HUES64 (cell line): Measurements from ENCODE around the gene TTBK1. TPM values are rescaled to one million over a fixed set of nuclear protein-coding genes. Genes with fewer than 3 reads are reported as not detected.

Source experiments
- H3K27ac ChIP-seq: 2 replicates; pipeline ENCODE4 v1.7.0; 2013; ENCODE audit warnings: low read depth, low read length, inconsistent platforms
- H3K27me3 ChIP-seq: 2 replicates; pipeline ENCODE4 v1.6.1; 2013; ENCODE audit warnings: mild to moderate bottlenecking, low read length; ENCODE audit not compliant: insufficient read depth
- H3K36me3 ChIP-seq: 2 replicates; pipeline ENCODE4 v1.6.1; 2013; ENCODE audit warnings: mild to moderate bottlenecking, low read length; ENCODE audit not compliant: insufficient read depth
- H3K4me1 ChIP-seq: 2 replicates; pipeline ENCODE4 v1.6.1; 2013; ENCODE audit warnings: mild to moderate bottlenecking, low read length, moderate library complexity; ENCODE audit not compliant: insufficient read depth
- H3K4me3 ChIP-seq: 2 replicates; pipeline ENCODE4 v1.5.1; 2013; ENCODE audit warnings: mild to moderate bottlenecking, low read length, moderate library complexity
- H3K9ac ChIP-seq: 2 replicates; pipeline ENCODE4 v1.6.1; 2013; ENCODE audit warnings: mild to moderate bottlenecking, low read depth, low read length
- H3K9me3 ChIP-seq: 2 replicates; pipeline ENCODE4 v1.6.1; 2013; ENCODE audit warnings: low read depth, low read length; ENCODE audit not compliant: insufficient read depth
- WGBS: fragments of 150-250, 120-280 bp; methylation state at CpG from one replicate; pipeline ENCODE4 v1.1.7; 2013; ENCODE audit warnings: missing lambda C conversion rate; 5-methylcytosine and 5-hydroxymethylcytosine counted together
- polyA plus RNA-seq, 2 experiments: library from polyadenylated mRNA; stranded (reverse); fragments of 50-300 nt; gene quantifications; one replicate each; pipeline ENCODE4 v1.2.3, GENCODE V29; 2013

The TTBK1 gene
- 0.85 TPM for polyA plus RNA-seq (2013, experiment 1 of 2)
- 0.63 TPM for polyA plus RNA-seq (2013, experiment 2 of 2)

DNA sequence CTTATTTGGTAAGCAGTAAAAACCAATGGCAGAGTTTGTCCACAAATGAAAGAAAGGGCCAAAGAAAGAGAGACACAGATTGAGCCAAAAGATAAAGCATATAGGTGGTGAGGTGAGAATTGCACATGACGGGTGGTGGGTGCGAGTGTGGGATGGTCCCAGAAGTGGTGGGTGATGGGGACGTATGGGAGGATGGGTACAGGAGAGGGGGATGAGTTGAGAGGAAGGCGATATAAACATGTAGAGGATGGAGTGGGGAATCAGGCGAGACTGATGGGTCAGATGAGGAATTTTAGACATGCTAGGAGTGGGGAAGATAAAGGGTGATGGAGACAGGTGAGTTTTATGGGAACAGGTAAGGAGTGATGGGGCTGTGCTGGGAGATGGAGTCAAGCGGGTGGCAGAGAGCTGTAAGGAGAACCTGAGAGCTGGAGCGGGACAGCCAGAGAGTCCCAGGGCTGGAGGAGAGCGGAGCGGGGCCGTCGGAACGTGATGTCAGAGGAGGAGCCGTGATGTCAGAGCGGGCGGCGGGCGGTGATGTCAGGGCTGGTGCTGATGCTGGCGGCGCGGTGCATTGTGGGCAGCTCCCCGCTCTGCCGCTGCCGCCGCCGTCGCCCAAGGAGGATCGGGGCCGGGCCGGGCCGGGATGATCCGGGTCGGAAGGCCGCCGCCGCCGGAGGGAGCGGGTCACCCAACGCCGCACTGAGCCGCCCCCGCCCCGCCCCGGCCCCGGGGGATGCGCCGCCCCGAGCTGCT lies at the start of gene TTBK1:
TTBK1 (plus strand) TSS at position 574 of the 756 bp plus-strand sequence. CDS start 3,180 bp downstream, outside the sequence.
- Histone ChIP-seq H3K27me3 (peaks cover 82% of the 10 kb centered on the region), H3K4me3 (peak within 1 kb of the TSS; percentile 34)
- WGBS, result 10% methylated on average over 47 of the region's 47 CpGs

DNA sequence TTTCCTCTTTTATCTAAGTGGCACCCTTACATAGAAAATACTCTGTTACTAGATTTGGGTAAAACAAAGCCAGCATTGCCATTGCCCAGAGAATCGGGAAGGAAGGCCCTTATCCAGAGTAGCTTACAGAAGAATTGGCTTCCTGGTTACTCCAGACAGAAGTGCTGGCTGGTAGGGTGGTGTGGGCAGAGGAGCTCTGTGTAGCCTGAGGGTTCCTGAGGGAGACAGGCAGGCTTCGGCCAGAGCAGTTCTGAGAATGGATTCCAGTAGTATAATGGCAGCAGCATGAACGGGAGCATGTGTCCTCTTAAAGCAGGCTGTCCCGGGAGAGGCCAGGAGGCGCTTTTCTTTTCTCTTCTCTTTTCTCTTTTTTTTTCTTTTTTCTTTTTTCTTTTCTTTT lies 49.4 kb upstream of the TTBK1 start:
- no peaks in the 10 kb centered on the region for H3K27me3 ChIP-seq
- no peak overlapping the region for H3K4me3 ChIP-seq
- WGBS, result 96% methylated on average over 5 of the region's 5 CpGs

More for the DNA sequence above, at the start of gene TTBK1:
- Histone ChIP-seq H3K4me1 (peaks cover 5% of the 10 kb centered on the region; the same call in 1 of the 2 replicates), H3K27ac (no peak within 1 kb of the TSS), H3K36me3 (no peaks in the 10 kb centered on the region), H3K9me3 (no peaks in the 10 kb centered on the region), H3K9ac (no peak within 1 kb of the TSS)

DNA sequence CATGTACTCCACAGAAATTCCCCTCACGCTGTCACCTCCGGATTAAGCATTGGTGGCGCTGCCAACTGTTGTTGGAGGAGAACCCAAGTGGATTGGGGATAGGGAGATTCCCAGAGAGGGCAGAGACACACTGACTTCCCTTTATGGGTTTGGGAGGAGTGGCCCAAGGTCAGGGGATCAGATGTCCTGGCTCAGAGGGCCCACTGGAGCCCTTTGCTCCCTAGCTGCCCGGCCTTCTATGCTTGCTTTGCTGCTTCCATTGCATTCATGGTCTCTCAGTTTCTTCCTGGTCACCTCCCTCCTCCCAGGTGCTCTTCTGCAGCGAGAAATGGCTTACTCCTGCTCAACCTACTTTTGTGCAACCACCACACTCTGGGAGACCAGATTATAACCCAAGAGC lies 46.9 kb upstream of the TTBK1 start:
- no peaks in the 10 kb centered on the region for H3K36me3 ChIP-seq
- H3K4me3 ChIP-seq, result no peak overlapping the region
- no peak overlapping the region for H3K9ac ChIP-seq
- WGBS, result 91% methylated on average over 5 of the region's 5 CpGs
- no peaks in the 10 kb centered on the region for H3K4me1 ChIP-seq
- no peak overlapping the region for H3K27ac ChIP-seq
- no peaks in the 10 kb centered on the region for H3K9me3 ChIP-seq
- no peaks in the 10 kb centered on the region for H3K27me3 ChIP-seq

More for the DNA sequence above, 49.4 kb upstream of the TTBK1 start:
- H3K4me1 ChIP-seq, result no peaks in the 10 kb centered on the region
- no peak overlapping the region for H3K27ac ChIP-seq
- H3K9me3 ChIP-seq, result no peaks in the 10 kb centered on the region
- H3K36me3 ChIP-seq, result no peaks in the 10 kb centered on the region
- H3K9ac ChIP-seq, result no peak overlapping the region

DNA sequence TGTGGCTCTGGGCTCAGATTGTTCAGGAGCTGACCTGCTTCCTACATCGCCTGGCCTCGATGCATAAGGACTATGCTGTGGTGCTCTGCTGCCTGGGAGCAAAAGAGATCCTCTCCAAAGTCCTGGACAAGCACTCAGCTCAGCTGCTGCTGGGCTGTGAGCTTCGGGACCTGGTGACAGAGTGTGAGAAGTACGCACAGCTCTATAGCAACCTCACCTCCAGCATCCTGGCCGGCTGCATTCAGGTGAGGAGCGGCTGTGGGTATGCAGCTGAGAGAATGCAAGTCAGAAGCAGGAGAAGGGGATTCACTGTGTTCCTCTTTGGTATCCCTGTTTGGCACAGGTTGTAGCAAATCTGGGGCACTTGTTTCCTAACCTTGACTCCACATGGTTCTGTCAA lies 43.4 kb upstream of the TTBK1 start:
- no peaks in the 10 kb centered on the region for H3K4me1 ChIP-seq

DNA sequence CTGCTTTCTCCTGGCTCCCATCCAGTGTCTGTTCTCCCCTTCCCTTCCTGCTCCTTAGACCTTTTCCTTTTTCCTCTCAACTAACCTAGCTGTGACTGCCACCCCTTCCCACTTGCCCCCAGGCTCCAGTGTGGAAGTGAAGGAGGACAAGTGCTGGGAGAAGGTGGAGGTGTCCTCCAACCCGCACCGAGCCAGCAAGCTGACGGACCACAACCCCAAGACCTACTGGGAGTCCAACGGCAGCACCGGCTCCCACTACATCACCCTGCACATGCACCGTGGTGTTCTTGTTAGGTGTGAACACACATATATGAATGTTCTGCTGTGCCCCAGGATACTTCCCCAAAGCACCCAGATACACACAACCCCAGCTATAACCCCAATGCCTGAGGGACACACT lies 42.7 kb upstream of the TTBK1 start:
- no peaks in the 10 kb centered on the region for H3K4me1 ChIP-seq
- H3K27me3 ChIP-seq, result no peaks in the 10 kb centered on the region
- no peak overlapping the region for H3K27ac ChIP-seq
- H3K9me3 ChIP-seq, result no peaks in the 10 kb centered on the region
- WGBS, result 98% methylated on average over 6 of the region's 6 CpGs
- no peaks in the 10 kb centered on the region for H3K36me3 ChIP-seq
- no peak overlapping the region for H3K9ac ChIP-seq
- H3K4me3 ChIP-seq, result no peak overlapping the region

More for the DNA sequence above, 43.4 kb upstream of the TTBK1 start:
- H3K4me3 ChIP-seq, result no peak overlapping the region
- WGBS, result 93% methylated on average over 6 of the region's 6 CpGs
- H3K27ac ChIP-seq, result no peak overlapping the region
- no peak overlapping the region for H3K9ac ChIP-seq
- H3K9me3 ChIP-seq, result no peaks in the 10 kb centered on the region
- no peaks in the 10 kb centered on the region for H3K36me3 ChIP-seq
- no peaks in the 10 kb centered on the region for H3K27me3 ChIP-seq

DNA sequence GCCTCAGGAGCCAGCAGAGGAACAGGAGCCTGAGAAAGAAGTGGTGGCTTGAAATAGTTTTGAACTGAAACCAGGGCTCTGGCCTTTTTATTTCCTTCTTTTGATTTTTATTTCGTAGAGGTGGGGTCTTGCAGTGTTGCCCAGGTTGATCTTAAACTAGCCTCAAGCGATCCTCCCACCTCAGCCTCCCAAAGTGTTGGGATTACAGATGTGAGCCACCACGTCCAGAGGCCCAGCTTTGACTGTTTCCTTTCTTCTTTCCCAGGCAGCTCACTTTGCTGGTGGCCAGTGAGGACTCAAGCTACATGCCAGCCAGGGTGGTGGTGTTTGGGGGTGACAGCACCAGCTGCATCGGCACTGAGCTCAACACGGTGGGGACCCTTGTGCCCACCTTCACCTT lies 40.8 kb upstream of the TTBK1 start:
- Histone ChIP-seq H3K4me3 (no peak overlapping the region), H3K36me3 (no peaks in the 10 kb centered on the region), H3K27me3 (no peaks in the 10 kb centered on the region), H3K9ac (no peak overlapping the region), H3K9me3 (no peaks in the 10 kb centered on the region), H3K27ac (no peak overlapping the region), H3K4me1 (no peaks in the 10 kb centered on the region)
- 91% methylated on average over 5 of the region's 5 CpGs for WGBS

DNA sequence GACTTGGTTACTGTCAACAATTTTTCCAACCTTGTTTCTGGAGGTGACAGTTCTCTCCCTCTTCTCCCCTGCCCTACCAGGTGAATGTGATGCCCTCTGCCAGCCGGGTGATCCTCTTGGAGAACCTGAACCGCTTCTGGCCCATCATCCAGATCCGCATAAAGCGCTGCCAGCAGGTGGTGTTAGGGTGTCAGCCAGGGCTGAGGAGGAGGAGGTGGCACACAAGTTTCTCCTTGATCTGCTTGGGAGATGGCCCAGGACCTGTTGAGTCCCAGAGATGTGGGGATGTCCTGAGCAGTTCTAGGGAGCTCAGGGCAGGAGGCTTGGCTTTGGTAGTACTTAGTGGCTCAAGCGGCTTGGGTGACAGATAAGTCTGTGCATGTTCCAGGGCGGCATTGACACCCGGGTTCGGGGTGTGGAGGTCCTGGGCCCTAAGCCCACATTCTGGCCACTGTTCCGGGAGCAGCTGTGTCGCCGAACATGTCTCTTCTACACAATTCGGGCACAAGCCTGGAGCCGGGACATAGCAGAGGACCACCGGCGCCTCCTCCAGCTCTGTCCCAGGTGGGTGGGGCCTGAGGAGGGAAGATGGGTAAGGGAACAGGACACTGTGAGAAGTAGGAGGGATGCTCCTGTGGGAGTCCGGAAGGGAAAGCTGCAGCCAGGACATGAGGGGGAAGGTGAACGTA lies 40.1 kb upstream of the TTBK1 start:
- WGBS, result 93% methylated on average over 17 of the region's 17 CpGs
- no peak overlapping the region for H3K9ac ChIP-seq
- no peaks in the 10 kb centered on the region for H3K9me3 ChIP-seq
- no peaks in the 10 kb centered on the region for H3K27me3 ChIP-seq
- no peak overlapping the region for H3K4me3 ChIP-seq
- H3K4me1 ChIP-seq, result no peaks in the 10 kb centered on the region
- H3K27ac ChIP-seq, result no peak overlapping the region
- H3K36me3 ChIP-seq, result no peaks in the 10 kb centered on the region

DNA sequence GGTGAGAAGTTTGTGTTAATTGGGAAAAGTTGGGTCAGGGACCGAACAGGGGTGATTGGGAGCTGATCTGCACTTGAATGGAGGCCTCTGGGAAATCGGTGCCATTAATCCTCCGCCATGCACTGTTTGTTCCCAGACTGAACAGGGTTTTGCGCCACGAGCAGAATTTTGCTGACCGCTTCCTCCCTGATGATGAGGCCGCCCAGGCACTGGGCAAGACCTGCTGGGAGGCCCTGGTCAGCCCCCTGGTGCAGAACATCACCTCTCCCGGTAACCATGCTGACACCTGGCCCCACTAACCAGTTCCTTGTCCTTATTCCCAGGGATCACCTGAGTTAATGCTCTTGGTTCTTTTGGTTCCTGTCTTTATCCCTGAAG lies 39.6 kb upstream of the TTBK1 start:
- no peak overlapping the region for H3K27ac ChIP-seq
- no peak overlapping the region for H3K9ac ChIP-seq
- no peaks in the 10 kb centered on the region for H3K36me3 ChIP-seq
- no peaks in the 10 kb centered on the region for H3K27me3 ChIP-seq
- no peaks in the 10 kb centered on the region for H3K9me3 ChIP-seq
- WGBS, result 91% methylated on average over 8 of the region's 8 CpGs
- no peak overlapping the region for H3K4me3 ChIP-seq
- H3K4me1 ChIP-seq, result no peaks in the 10 kb centered on the region

DNA sequence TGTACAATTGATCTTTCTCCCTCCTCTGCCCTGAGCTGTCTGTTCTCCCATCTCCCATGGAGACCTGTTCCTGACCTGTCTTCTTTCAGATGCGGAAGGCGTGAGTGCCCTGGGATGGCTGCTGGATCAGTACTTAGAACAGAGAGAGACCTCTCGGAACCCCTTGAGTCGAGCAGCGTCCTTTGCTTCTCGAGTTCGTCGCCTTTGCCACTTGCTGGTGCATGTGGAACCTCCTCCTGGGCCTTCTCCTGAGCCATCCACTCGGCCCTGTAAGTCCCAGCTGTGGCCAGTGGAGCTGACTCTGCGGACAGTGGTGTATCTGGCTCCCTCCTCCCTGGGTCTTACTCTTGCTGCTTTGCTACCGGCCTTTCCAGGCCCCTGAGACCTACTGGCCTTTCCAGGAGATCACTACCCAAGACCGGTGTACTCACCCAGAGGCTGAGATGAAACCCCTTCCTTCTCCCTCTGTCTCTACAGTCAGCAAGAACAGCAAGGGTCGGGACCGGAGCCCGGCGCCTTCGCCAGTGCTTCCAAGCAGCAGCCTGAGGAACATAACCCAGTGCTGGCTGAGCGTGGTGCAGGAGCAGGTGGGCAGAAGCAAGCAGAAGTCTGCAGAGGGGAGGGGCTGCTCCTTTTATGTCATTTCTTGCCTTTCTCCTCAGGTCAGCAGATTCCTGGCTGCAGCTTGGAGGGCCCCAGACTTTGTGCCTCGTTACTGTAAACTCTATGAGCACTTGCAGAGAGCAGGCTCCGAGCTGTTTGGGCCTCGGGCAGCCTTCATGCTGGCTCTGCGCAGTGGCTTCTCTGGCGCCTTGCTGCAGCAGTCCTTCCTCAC lies 38.8 kb upstream of the TTBK1 start:
- H3K36me3 ChIP-seq, result no peaks in the 10 kb centered on the region
- no peaks in the 10 kb centered on the region for H3K9me3 ChIP-seq
- H3K4me1 ChIP-seq, result no peaks in the 10 kb centered on the region
- no peak overlapping the region for H3K9ac ChIP-seq
- H3K27ac ChIP-seq, result no peak overlapping the region
- 93% methylated on average over 23 of the region's 23 CpGs for WGBS
- no peak overlapping the region for H3K4me3 ChIP-seq
- H3K27me3 ChIP-seq, result no peaks in the 10 kb centered on the region

DNA sequence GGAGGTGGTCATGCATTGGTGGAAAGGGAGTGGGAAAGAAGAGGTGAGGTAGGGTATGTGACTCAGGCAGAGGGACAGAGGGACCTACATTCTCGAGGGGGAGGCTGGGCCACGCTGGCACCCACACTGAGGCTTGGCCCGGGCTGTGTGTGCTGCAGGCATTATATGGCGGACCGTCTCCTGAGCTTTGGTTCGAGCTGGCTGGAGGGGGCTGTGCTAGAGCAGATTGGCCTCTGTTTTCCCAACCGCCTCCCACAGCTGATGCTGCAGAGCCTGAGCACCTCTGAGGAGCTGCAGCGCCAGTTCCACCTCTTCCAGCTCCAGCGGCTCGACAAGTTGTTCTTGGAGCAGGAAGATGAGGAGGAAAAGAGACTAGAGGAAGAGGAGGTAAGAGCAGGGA lies 37.4 kb upstream of the TTBK1 start:
- H3K36me3 ChIP-seq, result no peaks in the 10 kb centered on the region
- H3K9ac ChIP-seq, result no peak overlapping the region
- H3K9me3 ChIP-seq, result no peaks in the 10 kb centered on the region
- no peaks in the 10 kb centered on the region for H3K4me1 ChIP-seq
- H3K4me3 ChIP-seq, result no peak overlapping the region
- H3K27me3 ChIP-seq, result no peaks in the 10 kb centered on the region
- WGBS, result 92% methylated on average over 10 of the region's 10 CpGs
- no peak overlapping the region for H3K27ac ChIP-seq

DNA sequence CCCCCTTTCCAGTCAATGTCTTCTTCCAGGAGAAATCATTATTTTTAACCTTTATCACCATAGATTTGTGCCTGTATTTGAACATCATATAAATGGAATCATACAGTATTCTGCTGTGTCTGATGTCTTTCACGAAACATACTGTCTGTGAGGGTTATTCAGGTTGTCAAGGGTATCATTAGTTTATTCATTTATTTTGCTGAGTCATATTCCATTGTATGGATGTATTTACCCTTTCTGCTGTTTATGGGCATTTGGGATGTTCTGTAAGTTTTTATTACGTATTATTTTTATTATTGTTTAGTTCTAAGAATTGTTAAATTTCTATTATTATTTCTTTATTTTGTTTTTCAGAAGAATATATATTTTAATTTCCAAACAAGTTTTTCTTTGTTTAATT lies 36.0 kb upstream of the TTBK1 start:
- Histone ChIP-seq H3K9me3 (no peaks in the 10 kb centered on the region), H3K4me1 (no peaks in the 10 kb centered on the region), H3K27ac (no peak overlapping the region), H3K27me3 (no peaks in the 10 kb centered on the region), H3K4me3 (no peak overlapping the region), H3K36me3 (no peaks in the 10 kb centered on the region), H3K9ac (no peak overlapping the region)
- 100% methylated on average over 1 of the region's 2 CpGs for WGBS
